ENCODE results near the gene LRRC75A.

DNA sequence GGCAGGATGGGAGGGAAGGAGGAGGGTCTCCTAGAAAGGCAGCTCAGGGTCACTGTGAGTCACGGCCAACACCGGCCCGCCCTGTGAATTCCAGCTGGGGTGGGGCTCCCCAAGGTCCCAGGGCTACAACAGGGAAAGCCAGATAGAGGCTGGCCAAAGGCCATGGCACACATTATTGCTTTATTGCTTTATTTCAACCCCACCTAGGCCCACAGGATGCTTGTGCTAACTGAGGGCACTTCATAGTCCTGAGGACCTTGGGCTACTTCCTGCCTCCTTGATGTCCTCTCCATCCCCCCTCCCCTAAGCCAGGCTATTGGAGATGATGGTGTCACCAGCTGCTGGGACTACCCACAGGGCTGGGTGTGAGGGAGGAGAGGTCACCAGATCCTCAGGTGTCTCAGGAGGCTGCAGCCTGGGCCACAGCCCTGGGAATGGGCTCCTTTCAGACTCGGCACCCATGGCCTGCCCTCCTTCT lies 26.1 kb downstream of the LRRC75A start:
- TF ChIP-seq, protein P1, sequence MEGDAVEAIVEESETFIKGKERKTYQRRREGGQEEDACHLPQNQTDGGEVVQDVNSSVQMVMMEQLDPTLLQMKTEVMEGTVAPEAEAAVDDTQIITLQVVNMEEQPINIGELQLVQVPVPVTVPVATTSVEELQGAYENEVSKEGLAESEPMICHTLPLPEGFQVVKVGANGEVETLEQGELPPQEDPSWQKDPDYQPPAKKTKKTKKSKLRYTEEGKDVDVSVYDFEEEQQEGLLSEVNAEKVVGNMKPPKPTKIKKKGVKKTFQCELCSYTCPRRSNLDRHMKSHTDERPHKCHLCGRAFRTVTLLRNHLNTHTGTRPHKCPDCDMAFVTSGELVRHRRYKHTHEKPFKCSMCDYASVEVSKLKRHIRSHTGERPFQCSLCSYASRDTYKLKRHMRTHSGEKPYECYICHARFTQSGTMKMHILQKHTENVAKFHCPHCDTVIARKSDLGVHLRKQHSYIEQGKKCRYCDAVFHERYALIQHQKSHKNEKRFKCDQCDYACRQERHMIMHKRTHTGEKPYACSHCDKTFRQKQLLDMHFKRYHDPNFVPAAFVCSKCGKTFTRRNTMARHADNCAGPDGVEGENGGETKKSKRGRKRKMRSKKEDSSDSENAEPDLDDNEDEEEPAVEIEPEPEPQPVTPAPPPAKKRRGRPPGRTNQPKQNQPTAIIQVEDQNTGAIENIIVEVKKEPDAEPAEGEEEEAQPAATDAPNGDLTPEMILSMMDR (conservative IDR thresholded peaks at IDR 0.05 in 1 of 2, IDR thresholded peaks at IDR 0.05 in 1 of 2; ENCODE audit: extremely low read depth in 1 of 2, insufficient read depth in 1 of 2, low read depth in 1 of 2, low read length in 2 of 2) = no peak
- TF ChIP-seq EZH2 (IDR thresholded peaks at IDR 0.05; ENCODE audit: borderline replicate concordance, low read length) = no peak

Data from mammary epithelial cell (primary cell).